ENCODE measurements around the gene L3HYPDH.
A peak's percentile ranks its signal among the peaks of the same experiment; 100 is the strongest.

L3HYPDH gene

DNA sequence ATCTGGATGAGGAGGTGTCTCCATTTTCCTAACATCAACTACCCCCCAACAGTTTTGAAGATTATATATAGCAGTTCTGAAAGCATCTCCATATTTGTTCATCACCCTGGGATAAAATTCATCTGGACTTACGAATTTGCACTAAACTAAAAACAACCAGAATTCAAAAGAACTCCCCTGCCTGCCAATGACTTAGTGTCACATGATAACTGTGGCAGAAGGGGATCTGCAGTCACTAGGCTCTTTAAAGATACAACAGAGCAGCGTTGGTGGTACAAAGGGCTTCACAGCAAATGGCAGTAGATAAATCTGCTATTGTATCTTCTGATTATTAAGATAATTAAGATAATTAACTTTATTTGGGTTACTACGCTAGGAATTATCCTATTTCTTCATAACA, 49.1 kb downstream of the L3HYPDH start:
- no peak for DNase-seq (ENCODE audit: extremely low read depth, low read depth)
- no peak overlapping the region for H3K4me3 ChIP-seq (replicated peaks; ENCODE audit: low read depth, low read length)
- TF ChIP-seq, protein P1, sequence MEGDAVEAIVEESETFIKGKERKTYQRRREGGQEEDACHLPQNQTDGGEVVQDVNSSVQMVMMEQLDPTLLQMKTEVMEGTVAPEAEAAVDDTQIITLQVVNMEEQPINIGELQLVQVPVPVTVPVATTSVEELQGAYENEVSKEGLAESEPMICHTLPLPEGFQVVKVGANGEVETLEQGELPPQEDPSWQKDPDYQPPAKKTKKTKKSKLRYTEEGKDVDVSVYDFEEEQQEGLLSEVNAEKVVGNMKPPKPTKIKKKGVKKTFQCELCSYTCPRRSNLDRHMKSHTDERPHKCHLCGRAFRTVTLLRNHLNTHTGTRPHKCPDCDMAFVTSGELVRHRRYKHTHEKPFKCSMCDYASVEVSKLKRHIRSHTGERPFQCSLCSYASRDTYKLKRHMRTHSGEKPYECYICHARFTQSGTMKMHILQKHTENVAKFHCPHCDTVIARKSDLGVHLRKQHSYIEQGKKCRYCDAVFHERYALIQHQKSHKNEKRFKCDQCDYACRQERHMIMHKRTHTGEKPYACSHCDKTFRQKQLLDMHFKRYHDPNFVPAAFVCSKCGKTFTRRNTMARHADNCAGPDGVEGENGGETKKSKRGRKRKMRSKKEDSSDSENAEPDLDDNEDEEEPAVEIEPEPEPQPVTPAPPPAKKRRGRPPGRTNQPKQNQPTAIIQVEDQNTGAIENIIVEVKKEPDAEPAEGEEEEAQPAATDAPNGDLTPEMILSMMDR (IDR thresholded peaks at IDR 0.05; ENCODE audit: low read depth, low read length, missing control alignments) = no peak

DNA sequence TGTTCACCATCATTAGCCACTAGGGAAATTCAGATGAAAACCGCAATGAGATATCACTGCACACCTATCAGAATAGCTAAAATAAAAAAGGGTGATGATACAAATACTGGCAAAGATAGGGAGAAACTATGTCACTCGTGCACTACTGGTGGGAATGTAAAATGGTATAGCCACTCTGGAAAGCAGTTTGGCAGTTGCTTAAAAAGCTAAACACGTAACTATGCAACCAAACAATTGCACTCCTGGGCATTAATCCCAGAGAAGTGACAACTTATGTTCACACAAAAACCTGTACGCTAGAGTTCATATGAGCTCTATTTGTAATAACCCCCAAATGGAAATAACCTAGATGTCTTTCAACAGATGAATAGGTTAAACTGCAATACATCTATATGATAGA, 54.4 kb downstream of the L3HYPDH start:
- H3K4me3 ChIP-seq (replicated peaks; ENCODE audit: low read depth, low read length) = no peak overlapping the region
- TF ChIP-seq, protein P1 (IDR thresholded peaks at IDR 0.05; ENCODE audit: low read depth, low read length, missing control alignments) = no peak
- no peak for DNase-seq (ENCODE audit: extremely low read depth, low read depth)

DNA sequence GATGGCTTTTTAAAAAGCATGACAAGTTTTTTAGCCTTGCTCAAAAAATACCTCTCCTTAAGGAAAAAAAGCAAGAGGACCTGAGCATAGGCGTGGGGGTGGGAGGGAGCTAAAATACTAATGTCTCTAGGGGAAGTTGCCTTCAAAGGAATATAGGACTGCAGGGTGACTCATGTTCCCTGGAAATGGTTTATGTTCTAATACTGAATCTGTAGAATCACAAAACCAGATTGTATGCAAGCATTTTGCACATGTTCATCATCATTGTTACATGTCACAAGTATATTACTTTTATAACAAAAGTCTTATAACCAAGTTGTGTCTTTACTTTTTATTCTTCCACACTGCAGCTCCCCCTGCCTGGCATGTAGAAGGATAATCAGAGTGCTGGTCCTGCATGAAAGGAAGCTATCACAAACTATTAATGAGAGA, 55.6 kb downstream of the L3HYPDH start:
- no peak overlapping the region for H3K4me3 ChIP-seq (replicated peaks; ENCODE audit: low read depth, low read length)
- TF ChIP-seq, protein P1 (IDR thresholded peaks at IDR 0.05; ENCODE audit: low read depth, low read length, missing control alignments) = peak; percentile 36
- no peak for DNase-seq (ENCODE audit: extremely low read depth, low read depth)

DNA sequence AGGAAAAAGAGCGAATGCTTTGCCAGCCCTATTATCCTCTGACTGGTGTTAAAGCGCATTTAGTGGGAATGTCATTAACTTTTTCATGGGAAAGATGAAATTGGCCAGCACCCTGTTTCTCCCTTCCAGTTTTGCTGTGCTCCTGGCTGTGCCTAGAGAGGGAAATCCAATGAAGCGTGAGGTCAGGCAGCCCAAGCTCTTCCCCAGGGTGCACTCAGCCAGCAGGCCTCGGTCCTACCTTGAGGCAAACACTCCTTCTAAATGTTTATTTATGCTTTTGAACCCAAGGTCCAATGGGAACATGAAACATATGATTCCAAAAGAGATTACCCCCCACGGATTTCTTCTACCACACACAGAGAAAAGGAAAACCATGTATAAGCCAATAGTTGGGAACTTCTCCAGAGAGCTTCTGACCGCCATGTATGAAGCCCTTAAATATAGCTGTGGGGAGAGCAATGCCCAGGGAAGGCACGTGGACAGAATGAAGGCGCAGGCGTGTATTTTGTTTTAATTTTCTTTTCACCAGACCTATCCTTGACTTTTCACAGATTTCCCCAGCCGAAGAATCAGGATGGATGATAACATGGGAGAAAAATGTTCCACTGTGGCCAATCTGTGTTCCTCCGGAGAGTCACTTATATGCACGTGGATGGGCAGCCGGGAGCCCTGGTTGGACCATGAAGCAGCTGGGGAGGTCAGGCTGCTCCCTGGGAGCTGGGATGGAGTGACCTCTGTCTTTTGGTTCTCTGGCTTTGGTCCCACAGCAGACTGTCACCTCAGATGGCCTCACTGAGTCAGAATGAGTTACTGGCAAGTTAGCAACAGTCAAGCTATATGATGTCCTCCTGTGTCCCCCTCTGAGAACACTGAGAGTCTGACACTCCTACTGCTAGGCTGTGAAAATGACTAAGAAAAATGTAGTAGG, 56.3 kb downstream of the L3HYPDH start:
- H3K4me3 ChIP-seq (replicated peaks; ENCODE audit: low read depth, low read length) = no peak overlapping the region
- TF ChIP-seq, protein P1 (IDR thresholded peaks at IDR 0.05; ENCODE audit: low read depth, low read length, missing control alignments) = no peak
- no peak for DNase-seq (ENCODE audit: extremely low read depth, low read depth)

DNA sequence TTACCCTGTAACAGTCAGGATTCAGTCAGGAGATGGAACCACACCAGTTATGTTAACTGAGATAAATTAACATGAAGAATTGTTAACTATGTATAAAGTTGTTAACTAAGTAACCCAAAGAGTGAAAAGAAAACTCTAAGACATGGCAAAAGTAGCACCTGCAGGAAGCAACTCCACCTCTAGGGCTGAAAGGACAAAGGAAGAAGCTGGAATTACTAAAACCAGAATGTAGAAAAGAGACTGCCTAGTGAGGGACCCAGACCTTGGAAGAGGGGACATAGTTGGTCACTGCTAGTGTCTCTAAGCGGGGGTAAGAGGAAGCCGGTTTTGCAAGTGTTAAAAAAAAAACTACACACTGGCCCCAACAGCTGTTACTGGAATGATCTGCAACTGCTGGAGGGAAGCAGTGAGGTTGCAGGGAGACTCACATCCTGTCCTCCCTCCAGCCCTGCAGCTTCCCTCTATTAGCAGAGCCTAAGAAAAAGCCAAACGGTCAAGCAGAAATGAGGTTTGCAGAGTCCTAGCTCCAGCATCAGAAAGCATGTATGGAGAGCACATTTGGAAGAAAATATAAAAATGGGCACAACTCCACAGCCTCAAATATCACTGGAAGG, 58.8 kb downstream of the L3HYPDH start:
- H3K4me3 ChIP-seq (replicated peaks; ENCODE audit: low read depth, low read length) = no peak overlapping the region
- no peak for DNase-seq (ENCODE audit: extremely low read depth, low read depth)
- TF ChIP-seq, protein P1 (IDR thresholded peaks at IDR 0.05; ENCODE audit: low read depth, low read length, missing control alignments) = no peak

DNA sequence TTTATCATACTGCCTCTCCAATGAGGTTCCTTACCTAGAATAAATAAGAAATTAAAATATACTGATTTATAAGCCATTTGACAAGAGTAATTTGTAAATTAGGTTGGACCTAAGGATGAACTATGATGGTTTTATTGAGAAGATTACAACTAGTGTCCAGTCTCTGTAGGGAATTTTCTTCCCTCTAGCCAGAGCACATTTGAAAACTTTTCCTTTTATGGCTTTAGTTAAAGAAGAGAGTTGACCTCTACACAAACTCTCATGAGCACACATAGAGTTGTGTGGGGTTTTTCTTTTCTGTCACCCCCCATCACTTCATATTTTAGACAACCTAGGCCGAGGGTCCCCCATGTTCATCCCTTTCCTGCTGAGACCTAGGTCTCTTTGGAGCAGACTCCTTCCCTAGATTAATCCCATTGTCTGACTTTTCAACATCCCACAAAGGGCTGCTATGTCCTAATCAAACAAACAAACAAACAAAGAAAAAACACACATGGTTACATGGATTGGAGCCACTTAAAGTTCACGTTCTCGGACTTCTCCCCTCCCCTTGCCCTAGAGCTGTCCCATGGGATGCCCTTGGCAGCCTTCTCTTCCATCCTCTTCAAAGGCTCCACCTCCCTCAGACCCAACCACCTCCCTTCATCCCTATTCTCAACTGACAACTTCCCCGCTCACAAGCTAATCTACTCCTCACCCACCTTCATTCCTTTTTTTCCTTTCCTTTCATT, 59.7 kb downstream of the L3HYPDH start:
- no peak overlapping the region for H3K4me3 ChIP-seq (replicated peaks; ENCODE audit: low read depth, low read length)
- TF ChIP-seq, protein P1 (IDR thresholded peaks at IDR 0.05; ENCODE audit: low read depth, low read length, missing control alignments) = no peak
- DNase-seq (ENCODE audit: extremely low read depth, low read depth) = no peak

All from HFF-Myc (cell line).